PFSK-1 (cell line): ENCODE measurements around the gene MATN1.

Experiments used
- POLR2AphosphoS5 ChIP-seq: IDR thresholded peaks from 2 replicates; pipeline ENCODE4 v1.6.1; 2012; ENCODE audit warnings: low read depth, mild to moderate bottlenecking, control low read depth, low read length, moderate library complexity
- SIN3A ChIP-seq: IDR thresholded peaks from 2 replicates; pipeline ENCODE4 v1.6.1; 2012; ENCODE audit warnings: mild to moderate bottlenecking, low read length, moderate library complexity, borderline replicate concordance; ENCODE audit not compliant: insufficient read depth
- TAF1 ChIP-seq: IDR thresholded peaks from 2 replicates; pipeline ENCODE4 v1.6.1; 2012; ENCODE audit warnings: low read length, control low read depth, borderline replicate concordance; ENCODE audit not compliant: insufficient read depth
- TF ChIP-seq, protein P1 (sequence below), 2 experiments: IDR thresholded peaks; 2 replicates each; pipeline versions ENCODE4 v1.6.1 to v1.8.0; 2011 to 2012; ENCODE audit warnings: low read depth in 2 of 2, low read length in 2 of 2, control low read depth in 1 of 2, inconsistent platforms in 1 of 2, mild to moderate bottlenecking in 1 of 2, moderate library complexity in 1 of 2; ENCODE audit not compliant: insufficient read depth in 1 of 2

DNA sequence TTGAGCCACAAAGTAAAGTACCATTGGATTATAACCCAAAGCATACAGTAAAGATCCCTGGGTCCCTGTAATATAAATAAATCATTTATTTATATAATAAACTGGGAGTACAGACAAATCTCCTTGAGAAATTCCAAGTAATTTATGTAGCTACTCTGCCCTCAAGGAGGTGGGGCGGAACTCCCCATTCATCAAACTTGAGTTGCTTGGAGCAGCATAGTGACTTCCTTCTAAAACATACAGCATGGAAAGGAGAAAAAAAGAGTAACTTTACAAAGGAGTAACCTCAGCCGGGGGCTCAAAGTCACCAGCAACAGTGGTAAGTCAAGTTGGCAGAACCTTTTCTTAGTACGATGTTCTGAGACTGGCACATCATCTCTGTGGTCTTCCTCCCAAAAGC, 29.7 kb upstream of the MATN1 start:
- no peak for TF ChIP-seq SIN3A
- TF ChIP-seq, protein P1, sequence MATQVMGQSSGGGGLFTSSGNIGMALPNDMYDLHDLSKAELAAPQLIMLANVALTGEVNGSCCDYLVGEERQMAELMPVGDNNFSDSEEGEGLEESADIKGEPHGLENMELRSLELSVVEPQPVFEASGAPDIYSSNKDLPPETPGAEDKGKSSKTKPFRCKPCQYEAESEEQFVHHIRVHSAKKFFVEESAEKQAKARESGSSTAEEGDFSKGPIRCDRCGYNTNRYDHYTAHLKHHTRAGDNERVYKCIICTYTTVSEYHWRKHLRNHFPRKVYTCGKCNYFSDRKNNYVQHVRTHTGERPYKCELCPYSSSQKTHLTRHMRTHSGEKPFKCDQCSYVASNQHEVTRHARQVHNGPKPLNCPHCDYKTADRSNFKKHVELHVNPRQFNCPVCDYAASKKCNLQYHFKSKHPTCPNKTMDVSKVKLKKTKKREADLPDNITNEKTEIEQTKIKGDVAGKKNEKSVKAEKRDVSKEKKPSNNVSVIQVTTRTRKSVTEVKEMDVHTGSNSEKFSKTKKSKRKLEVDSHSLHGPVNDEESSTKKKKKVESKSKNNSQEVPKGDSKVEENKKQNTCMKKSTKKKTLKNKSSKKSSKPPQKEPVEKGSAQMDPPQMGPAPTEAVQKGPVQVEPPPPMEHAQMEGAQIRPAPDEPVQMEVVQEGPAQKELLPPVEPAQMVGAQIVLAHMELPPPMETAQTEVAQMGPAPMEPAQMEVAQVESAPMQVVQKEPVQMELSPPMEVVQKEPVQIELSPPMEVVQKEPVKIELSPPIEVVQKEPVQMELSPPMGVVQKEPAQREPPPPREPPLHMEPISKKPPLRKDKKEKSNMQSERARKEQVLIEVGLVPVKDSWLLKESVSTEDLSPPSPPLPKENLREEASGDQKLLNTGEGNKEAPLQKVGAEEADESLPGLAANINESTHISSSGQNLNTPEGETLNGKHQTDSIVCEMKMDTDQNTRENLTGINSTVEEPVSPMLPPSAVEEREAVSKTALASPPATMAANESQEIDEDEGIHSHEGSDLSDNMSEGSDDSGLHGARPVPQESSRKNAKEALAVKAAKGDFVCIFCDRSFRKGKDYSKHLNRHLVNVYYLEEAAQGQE (IDR thresholded peaks at IDR 0.05; ENCODE audit: insufficient read depth in 1 of 2, low read depth in 2 of 2, low read length in 2 of 2) = no peak
- TF ChIP-seq POLR2AphosphoS5 = no peak
- no peak for TF ChIP-seq TAF1
